Ovary (tissue), 9 donors: ENCODE results near the gene PTOV1. TPM values are rescaled to one million over a fixed set of nuclear protein-coding genes. Genes with fewer than 3 reads are reported as not detected.
A peak's percentile ranks its signal among the peaks of the same experiment; 100 is the strongest.

Source experiments
- DNase-seq, 5 donors: peaks; one replicate each; pipeline ENCODE4 v3.0.0-alpha.2; 2019 to 2020
- H3K27ac ChIP-seq, 2 donors: fragments of 200-600 bp; one replicate each; pipeline versions ENCODE4 v1.5.1 to v1.8.0; 2019 to 2022
- H3K27me3 ChIP-seq: fragments of 200-600 bp; one replicate; pipeline ENCODE4 v1.8.0; 2022
- H3K36me3 ChIP-seq: fragments of 200-600 bp; sonication (generic); one replicate; pipeline ENCODE4 v1.5.1; 2019
- H3K4me1 ChIP-seq: one replicate; pipeline ENCODE4 v1.8.1; 2013; ENCODE audit warnings: mild to moderate bottlenecking, moderate library complexity; ENCODE audit not compliant: insufficient read depth
- H3K4me3 ChIP-seq: fragments of 200-600 bp; sonication (generic); one replicate; pipeline ENCODE4 v1.5.1; 2017
- H3K9me3 ChIP-seq, 2 donors: fragments of 200-600 bp in 1 of 2; sonication (generic) in 1 of 2; one replicate each; pipeline versions ENCODE4 v1.5.1 to v1.8.1; 2013 to 2019; ENCODE audit warnings: mild to moderate bottlenecking in 1 of 2, moderate library complexity in 1 of 2
- CTCF ChIP-seq, 3 donors: fragments of 450-650 bp in 2 of 3; fragments of 200-600 bp in 1 of 3; IDR thresholded peaks; one replicate each; pipeline versions ENCODE4 v1.5.1 to v1.8.0; 2016 to 2022; ENCODE audit warnings: antibody characterized with exemption in 3 of 3, mild to moderate bottlenecking in 1 of 3
- EP300 ChIP-seq: sonication (generic); formaldehyde crosslinking; IDR thresholded peaks from one replicate; pipeline ENCODE4 v1.6.1; 2017; ENCODE audit warnings: antibody characterized with exemption
- POLR2A ChIP-seq: fragments of 450-650 bp; IDR thresholded peaks from one replicate; pipeline ENCODE4 v1.6.1; 2017; ENCODE audit warnings: antibody characterized with exemption, mild to moderate bottlenecking, moderate library complexity
- WGBS, 3 donors: extraction: QIAGEN DNeasy Blood & Tissue Kit in 1 of 3; methylation state at CpG; one replicate each; pipeline versions ENCODE4 v1.1.5 to v1.1.7; 2013 to 2017; 5-methylcytosine and 5-hydroxymethylcytosine counted together
- intact Hi-C, 4 donors: fragments of 100-400 bp; cut with DNase I; formaldehyde crosslinking; loops; one replicate each; pipeline versions ENCODE4 v1.11.0 to v1.15.1; 2022 to 2023
- polyA plus RNA-seq, 2 donors: library from polyadenylated mRNA; stranded (reverse); fragments of 200-250 nt in 1 of 2; fragments of 350-450 nt in 1 of 2; fragmentation: Illumina TruSeq in 1 of 2; extraction: RNeasy Lipid Tissue Mini Kit (QIAGEN cat#74804) in 1 of 2; gene quantifications; one replicate each; pipeline ENCODE4 v1.2.3, GENCODE V29; 2013 to 2014
- total RNA-seq, 7 donors: library from RNA; depleted of rRNA in 2 of 7; stranded (reverse); fragments of >200 nt in 2 of 7; fragmentation: NEBNext Ultra II Directional in 3 of 7; extraction: Animal tissue kit (Norgen Biotek cat#: 25700) in 3 of 7; gene quantifications; one replicate each; pipeline versions ENCODE4 v1.1.0 to v1.2.4, GENCODE V29; 2016 to 2023
- donor health status: DM: no; HTN: no; CAD: no; lungs with moderate emphysema.
- donor health status: DM: no; HTN: no; CAD: no.
- donor health status: Bipolar disorder and iron deficiency.
- donor health status: DM: yes; HTN: yes; CAD: no.
- donor health status: DM: no; HTN: no; CAD: no.
- donor health status: DM: yes; HTN: yes; CAD: no.

Gene PTOV1
- total and polyA plus RNA-seq, 9 donors = 22.2 to 256 (median 186) TPM

- intact Hi-C loops = no loop called here
- WGBS, 3 donors = 84 to 91% (median 86%) methylated on average over 7 of the region's 7 CpGs
- Histone ChIP-seq H3K36me3 (no peaks in the 10 kb centered on the region), H3K27ac (no peak overlapping the region), H3K4me3 (no peak overlapping the region), H3K27me3 (no peaks in the 10 kb centered on the region), H3K9me3 (no peaks in the 10 kb centered on the region), H3K4me1 (no peaks in the 10 kb centered on the region)
- DNase-seq = no peak
- TF ChIP-seq POLR2A (no peak), EP300 (no peak), CTCF (IDR thresholded peaks at IDR 0.05) (no peak)
These were observed 17.4 kb upstream of the PTOV1 start for GRCh38 chr19:49833599-49833998.

GRCh38 chr19:49835562-49835961 lies 15.4 kb upstream of the PTOV1 start:
- peak in 1 of 5 donors; percentile 36 for DNase-seq
- no peak for TF ChIP-seq EP300
- TF ChIP-seq POLR2A = no peak
- no peak for TF ChIP-seq CTCF (IDR thresholded peaks at IDR 0.05)
- Histone ChIP-seq H3K36me3 (no peaks in the 10 kb centered on the region), H3K4me3 (no peak overlapping the region), H3K9me3 (no peaks in the 10 kb centered on the region), H3K27ac (no peak overlapping the region), H3K27me3 (no peaks in the 10 kb centered on the region), H3K4me1 (no peaks in the 10 kb centered on the region)
- intact Hi-C loops = no loop called here
- WGBS, 3 donors = 90 to 94% (median 91%) methylated on average over 11 to 12 of the region's 12 CpGs

GRCh38 chr19:49836176-49837008 lies 14.6 kb upstream of the PTOV1 start:
- intact Hi-C loops = no loop called here
- DNase-seq = no peak
- H3K27me3 ChIP-seq = no peaks in the 10 kb centered on the region
- no peaks in the 10 kb centered on the region for H3K4me1 ChIP-seq
- H3K36me3 ChIP-seq = no peaks in the 10 kb centered on the region
- no peak overlapping the region for H3K27ac ChIP-seq
- no peak overlapping the region for H3K4me3 ChIP-seq
- WGBS, 3 donors = 89 to 93% (median 92%) methylated on average over 20 of the region's 20 CpGs
- TF ChIP-seq POLR2A = no peak
- TF ChIP-seq CTCF (IDR thresholded peaks at IDR 0.05) = no peak
- TF ChIP-seq EP300 = no peak
- H3K9me3 ChIP-seq = no peaks in the 10 kb centered on the region

GRCh38 chr19:49837009-49837310 lies 14.0 kb upstream of the PTOV1 start:
- TF ChIP-seq POLR2A (no peak), CTCF (IDR thresholded peaks at IDR 0.05) (no peak), EP300 (no peak)
- intact Hi-C loops = no loop called here
- Histone ChIP-seq H3K9me3 (no peaks in the 10 kb centered on the region), H3K27me3 (no peaks in the 10 kb centered on the region), H3K4me1 (no peaks in the 10 kb centered on the region), H3K27ac (no peak overlapping the region), H3K36me3 (no peaks in the 10 kb centered on the region), H3K4me3 (no peak overlapping the region)
- 81 to 90% (median 85%) methylated on average over 5 of the region's 5 CpGs for WGBS, 3 donors
- DNase-seq = no peak
